CD4-positive, alpha-beta T cell (primary cell): ENCODE measurements around the gene HTR3B. TPM values are rescaled to one million over a fixed set of nuclear protein-coding genes. Genes with fewer than 3 reads are reported as not detected.

ENCODE experiments used
- ATAC-seq: fragments of 200-7000 bp; cut with Tn5 transposase; one replicate; pipeline ENCODE4 v1.10.0; 2022; ENCODE audit warnings: mild to moderate bottlenecking; ENCODE audit not compliant: poor library complexity
- CTCF ChIA-PET: fragments of 350-600 bp; sonication (Branson Sonifier 250); formaldehyde crosslinking; loops from one replicate; lab custom pipeline; 2021; ENCODE audit warnings: antibody characterized with exemption, inconsistent platforms; lab: Charles Lee
- POLR2A ChIA-PET: fragments of 350-600 bp; sonication (Branson Sonifier 250); formaldehyde crosslinking; loops from one replicate; lab custom pipeline; 2021; ENCODE audit warnings: antibody characterized with exemption, inconsistent platforms; lab: Charles Lee
- DNase-seq, 14 experiments: peaks; one replicate each; pipeline ENCODE4 v3.0.0-alpha.2; 2013 to 2020; ENCODE audit warnings: mixed read lengths in 2 of 14
- H3K27ac ChIP-seq, 2 donors: one replicate each; pipeline versions ENCODE4 v1.5.1 to v1.7.0; 2013; ENCODE audit warnings: low read length in 2 of 2, low read depth in 1 of 2, mild to moderate bottlenecking in 1 of 2
- H3K27me3 ChIP-seq, 2 experiments: 1 replicate in 1 of 2; 2 replicates in 1 of 2; pipeline versions ENCODE4 v1.6.1 to v1.7.0; 2013; ENCODE audit warnings: low read length in 2 of 2, control low read depth in 1 of 2, mild to moderate bottlenecking in 1 of 2, moderate library complexity in 1 of 2; ENCODE audit not compliant: insufficient read depth in 2 of 2, control insufficient read depth in 1 of 2
- H3K36me3 ChIP-seq: one replicate; pipeline ENCODE4 v1.6.1; 2013; ENCODE audit warnings: low read length, control low read depth; ENCODE audit not compliant: insufficient read depth
- H3K4me1 ChIP-seq: one replicate; pipeline ENCODE4 v1.6.1; 2013; ENCODE audit warnings: low read length, control low read depth; ENCODE audit not compliant: insufficient read depth
- H3K4me3 ChIP-seq: one replicate; pipeline ENCODE4 v1.5.1; 2013; ENCODE audit warnings: mild to moderate bottlenecking, low read length, moderate library complexity
- H3K9me3 ChIP-seq, 2 experiments: 1 replicate in 1 of 2; 2 replicates in 1 of 2; pipeline versions ENCODE4 v1.6.1 to v1.7.0; 2013; ENCODE audit warnings: low read length in 2 of 2, mild to moderate bottlenecking in 2 of 2, control low read depth in 1 of 2, moderate library complexity in 1 of 2; ENCODE audit not compliant: control insufficient read depth in 1 of 2, insufficient read depth in 1 of 2
- H3K27ac Mint-ChIP-seq: one replicate; pipeline ENCODE4 v1.8.0; 2020; ENCODE audit warnings: mixed read lengths
- H3K27me3 Mint-ChIP-seq: one replicate; pipeline ENCODE4 v1.8.0; 2021; ENCODE audit warnings: mixed read lengths
- H3K36me3 Mint-ChIP-seq: one replicate; pipeline ENCODE4 v1.8.0; 2021; ENCODE audit warnings: low read depth, mixed read lengths
- H3K4me1 Mint-ChIP-seq: one replicate; pipeline ENCODE4 v1.8.0; 2021; ENCODE audit warnings: low read depth, mixed read lengths
- H3K4me3 Mint-ChIP-seq: one replicate; pipeline ENCODE4 v1.8.0; 2020; ENCODE audit warnings: mild to moderate bottlenecking, mixed read lengths
- H3K9me3 Mint-ChIP-seq: one replicate; pipeline ENCODE4 v1.8.0; 2020; ENCODE audit warnings: mixed read lengths
- CTCF ChIP-seq: fragments of 200-600 bp; IDR thresholded peaks from one replicate; pipeline ENCODE4 v1.8.0; 2022; ENCODE audit warnings: antibody characterized with exemption, mild to moderate bottlenecking
- intact Hi-C, 2 experiments: fragments of 100-400 bp; cut with DNase I in 1 of 2; cut with micrococcal nuclease in 1 of 2; formaldehyde crosslinking; loops; one replicate each; pipeline versions ENCODE4 v1.15.1 to v1.9.0; 2023 to 2025; cut with DNase I, micrococcal nuclease
- total RNA-seq, 174 experiments: library from RNA in 2 of 174; stranded (reverse) in 2 of 174; gene quantifications; one replicate each; pipeline ENCODE4 v1.2.3 and lab custom pipeline; 2021 to 2026

Gene HTR3B
- total RNA-seq, 2 experiments from 2014 or later, result not detected

GRCh38 chr11:113934761-113935160, 30.2 kb downstream of the HTR3B start:
- H3K4me3 ChIP-seq, result no peak overlapping the region
- Mint-ChIP-seq H3K36me3 (no peaks in the 10 kb centered on the region), H3K27me3 (peaks cover 44% of the 10 kb centered on the region), H3K4me1 (no peaks in the 10 kb centered on the region), H3K27ac (no peak overlapping the region), H3K9me3 (no peaks in the 10 kb centered on the region), H3K4me3 (no peak overlapping the region)
- H3K9me3 ChIP-seq, result no peaks in the 10 kb centered on the region
- peaks cover 8% of the 10 kb centered on the region for H3K4me1 ChIP-seq
- H3K36me3 ChIP-seq, result no peaks in the 10 kb centered on the region
- no peak overlapping the region for H3K27ac ChIP-seq
- ATAC-seq (no peak), DNase-seq (peak in 1 of 14 experiments; percentile 7)
- ChIA-PET CTCF (no interaction called here), POLR2A (no interaction called here)
- TF ChIP-seq CTCF, result no peak
- peaks cover 0 to 2% of the 10 kb centered on the region in 2 experiments for H3K27me3 ChIP-seq
- intact Hi-C loops, result no loop called here

- no peak overlapping the region for H3K4me3 Mint-ChIP-seq
- H3K9me3 Mint-ChIP-seq, result no peaks in the 10 kb centered on the region
- H3K4me1 Mint-ChIP-seq, result no peaks in the 10 kb centered on the region
- no peak for TF ChIP-seq CTCF
- H3K27ac Mint-ChIP-seq, result no peak overlapping the region
- H3K9me3 ChIP-seq, result no peaks in the 10 kb centered on the region
- H3K36me3 Mint-ChIP-seq, result no peaks in the 10 kb centered on the region
- H3K36me3 ChIP-seq, result no peaks in the 10 kb centered on the region
- ChIA-PET POLR2A (no interaction called here), CTCF (no interaction called here)
- intact Hi-C loops, result no loop called here
- ATAC-seq, result no peak
- no peak overlapping the region for H3K27ac ChIP-seq
- no peak overlapping the region for H3K4me3 ChIP-seq
- DNase-seq, result no peak
- peaks cover 8% of the 10 kb centered on the region for H3K4me1 ChIP-seq
- peaks cover 0 to 2% of the 10 kb centered on the region in 2 experiments for H3K27me3 ChIP-seq
- peaks cover 40% of the 10 kb centered on the region for H3K27me3 Mint-ChIP-seq
Measured at GRCh38 chr11:113935858-113936257, 31.3 kb downstream of the HTR3B start.

- H3K27me3 Mint-ChIP-seq, result peaks cover 26% of the 10 kb centered on the region
- Histone ChIP-seq H3K4me3 (no peak overlapping the region), H3K4me1 (peaks cover 8% of the 10 kb centered on the region), H3K27ac (no peak overlapping the region), H3K27me3 (peaks cover 0 to 2% of the 10 kb centered on the region in 2 experiments), H3K36me3 (no peaks in the 10 kb centered on the region), H3K9me3 (no peaks in the 10 kb centered on the region)
- ChIA-PET POLR2A (no interaction called here), CTCF (no interaction called here)
- H3K9me3 Mint-ChIP-seq, result no peaks in the 10 kb centered on the region
- TF ChIP-seq CTCF, result no peak
- no peak overlapping the region for H3K27ac Mint-ChIP-seq
- no peak overlapping the region for H3K4me3 Mint-ChIP-seq
- intact Hi-C loops, result no loop called here
- DNase-seq (no peak), ATAC-seq (no peak)
- no peaks in the 10 kb centered on the region for H3K4me1 Mint-ChIP-seq
- no peaks in the 10 kb centered on the region for H3K36me3 Mint-ChIP-seq
Measured at GRCh38 chr11:113937918-113938317, 33.3 kb downstream of the HTR3B start.
